Myocyte (in vitro differentiated cells): ENCODE data around the gene STPG4. TPM values are rescaled to one million over a fixed set of nuclear protein-coding genes. Genes with fewer than 3 reads are reported as not detected.
"Not testable (repeated sequence)": the region's sequence is repeated elsewhere in the genome, so short reads cannot be mapped to it uniquely, and the experiment has no call there.

Experiments
- DNase-seq: peaks from one replicate; pipeline ENCODE4 v3.0.0-alpha.2; 2012; ENCODE audit warnings: low read depth
- total RNA-seq: library from RNA; depleted of rRNA; stranded (reverse); fragments of >200 nt; gene quantifications from 2 replicates; pipeline ENCODE4 v1.2.3, GENCODE V29; 2014

The STPG4 gene
- total RNA-seq, 1 donor from 2014 or later: 0.24 TPM

DNA sequence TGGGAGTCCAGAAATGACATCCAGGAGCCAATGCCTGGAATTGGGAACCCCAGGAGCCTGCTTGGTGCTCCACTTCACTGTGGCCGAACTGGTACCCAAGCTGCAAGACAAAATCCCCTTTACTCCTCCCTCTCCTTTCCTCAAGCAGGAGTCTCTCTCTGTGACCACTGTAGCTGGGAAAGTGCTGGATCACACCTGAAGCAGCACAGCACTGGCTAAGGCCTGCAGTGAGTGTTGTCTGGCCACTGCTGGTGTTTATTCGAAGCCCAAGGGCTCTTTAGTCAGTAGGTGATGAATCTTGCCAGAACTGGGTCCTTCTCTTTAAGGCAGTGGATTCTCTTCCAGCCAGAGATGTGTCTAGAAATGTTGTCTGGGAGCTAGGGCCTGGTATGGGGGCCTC, 26.4 kb downstream of the STPG4 start:
- no peak for DNase-seq

DNA sequence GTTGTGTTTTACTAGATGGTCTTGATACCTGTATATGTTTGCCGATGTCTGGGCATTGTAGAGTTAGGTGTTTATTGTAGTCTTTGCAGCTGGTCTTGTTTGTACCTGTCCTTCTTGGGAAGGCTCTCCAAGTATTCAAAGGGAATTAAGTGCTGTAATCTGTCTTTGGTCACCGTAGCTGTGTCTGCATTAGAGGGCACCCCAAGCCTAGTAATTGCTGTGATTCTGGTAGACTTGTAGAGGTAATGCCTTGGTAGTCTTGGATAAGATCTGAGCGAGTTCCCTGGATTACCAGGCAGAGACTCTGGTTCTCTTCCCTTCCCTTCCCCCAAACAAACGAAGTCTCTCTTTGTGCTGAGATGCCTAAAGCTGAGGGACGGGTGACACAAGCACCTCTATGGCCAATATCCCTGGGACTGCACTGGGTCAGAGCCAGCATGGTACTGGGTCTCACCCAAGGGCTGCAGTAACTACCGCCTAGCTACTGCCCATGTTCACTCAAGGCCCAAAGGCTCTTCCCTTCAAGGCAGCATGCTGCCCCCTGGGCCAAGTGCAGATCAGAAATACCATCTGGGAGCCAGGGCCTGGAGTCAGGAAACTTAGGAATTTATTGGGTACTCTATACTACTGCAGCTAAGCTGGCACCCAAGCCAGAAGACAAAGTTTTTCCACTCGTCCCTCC, 27.1 kb downstream of the STPG4 start:
- no peak for DNase-seq

DNA sequence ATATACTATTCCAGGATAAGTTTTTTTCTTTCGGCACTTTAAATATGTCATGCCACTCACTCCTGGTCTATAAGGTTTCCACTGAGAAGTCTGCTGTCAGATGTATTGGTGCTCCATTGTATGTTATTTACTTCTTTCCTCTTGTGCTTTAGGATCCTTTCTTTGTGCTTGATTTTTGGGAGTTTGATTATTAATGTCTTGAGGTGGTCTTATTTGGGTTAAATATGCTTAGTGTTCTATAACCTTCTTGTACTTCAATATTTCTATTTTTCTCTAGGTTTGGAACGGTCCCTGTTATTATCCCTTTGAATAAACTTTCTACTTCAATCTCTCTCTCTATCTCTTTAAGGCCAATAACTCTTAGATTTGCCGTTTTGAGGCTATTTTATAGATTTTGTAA, 28.3 kb downstream of the STPG4 start:
- no peak for DNase-seq

GRCh38 chr2:47124740-47125139, 30.4 kb downstream of the STPG4 start:
- DNase-seq: not testable (repeated sequence)

GRCh38 chr2:47120424-47120823, 34.7 kb downstream of the STPG4 start:
- not testable (repeated sequence) for DNase-seq

- peak; percentile 17 for DNase-seq
These were observed 36.1 kb downstream of the STPG4 start for GRCh38 chr2:47119001-47119400.

- DNase-seq: peak; percentile 12
These were observed 36.5 kb downstream of the STPG4 start for GRCh38 chr2:47118581-47118980.

- no peak for DNase-seq
These were observed 42.3 kb downstream of the STPG4 start for GRCh38 chr2:47112665-47113435.

- DNase-seq: no peak
These were observed 45.4 kb downstream of the STPG4 start for GRCh38 chr2:47109680-47110079.

GRCh38 chr2:47109007-47109375, 46.1 kb downstream of the STPG4 start:
- no peak for DNase-seq

- DNase-seq: not testable (repeated sequence)
These were observed 46.7 kb downstream of the STPG4 start for GRCh38 chr2:47108267-47109006.

- not testable (repeated sequence) for DNase-seq
These were observed 47.9 kb downstream of the STPG4 start for GRCh38 chr2:47107201-47107600.

- DNase-seq: not testable (repeated sequence)
These were observed 48.9 kb downstream of the STPG4 start for GRCh38 chr2:47106231-47106630.

DNA sequence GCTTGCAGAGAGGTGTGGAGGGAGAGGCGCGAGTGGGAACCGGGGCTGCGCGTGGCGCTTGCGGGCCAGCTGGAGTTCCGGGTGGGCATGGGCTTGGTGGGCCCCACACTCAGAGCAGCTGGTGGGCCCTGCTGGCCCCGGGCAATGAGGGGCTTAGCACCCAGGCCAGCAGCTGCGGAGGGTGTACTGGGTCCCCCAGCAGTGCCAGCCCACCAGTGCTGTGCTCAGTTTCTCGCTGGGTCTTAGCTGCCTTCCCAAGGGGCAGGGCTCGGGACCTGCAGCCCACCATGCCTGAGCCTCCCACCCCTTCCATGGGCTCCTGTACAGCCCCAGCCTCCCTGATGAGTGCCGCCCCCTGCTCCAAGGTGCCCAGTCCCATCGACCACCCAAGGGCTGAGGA, 55.4 kb downstream of the STPG4 start:
- DNase-seq: not testable (repeated sequence)

DNA sequence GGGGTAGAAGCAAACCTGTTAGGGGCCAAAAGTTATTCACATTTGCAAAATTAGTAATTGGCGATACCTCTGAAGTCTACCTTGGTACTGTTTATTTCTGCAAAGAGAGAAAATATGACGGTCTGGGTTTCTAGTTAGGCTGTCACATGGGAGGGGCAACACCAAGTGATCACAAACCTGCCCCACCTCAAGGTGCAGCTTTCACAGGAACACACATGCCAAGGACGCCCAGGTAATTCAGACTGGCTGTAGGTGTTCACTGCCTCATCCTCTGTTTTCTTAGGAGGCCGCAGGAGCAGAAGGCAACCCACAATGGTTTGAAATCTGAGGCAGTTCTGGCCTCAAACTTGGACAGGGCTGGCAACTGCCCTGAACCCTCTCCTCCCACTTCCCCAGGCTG, 56.2 kb downstream of the STPG4 start:
- no peak for DNase-seq

GRCh38 chr2:47097563-47097962, 57.5 kb downstream of the STPG4 start:
- no peak for DNase-seq

DNA sequence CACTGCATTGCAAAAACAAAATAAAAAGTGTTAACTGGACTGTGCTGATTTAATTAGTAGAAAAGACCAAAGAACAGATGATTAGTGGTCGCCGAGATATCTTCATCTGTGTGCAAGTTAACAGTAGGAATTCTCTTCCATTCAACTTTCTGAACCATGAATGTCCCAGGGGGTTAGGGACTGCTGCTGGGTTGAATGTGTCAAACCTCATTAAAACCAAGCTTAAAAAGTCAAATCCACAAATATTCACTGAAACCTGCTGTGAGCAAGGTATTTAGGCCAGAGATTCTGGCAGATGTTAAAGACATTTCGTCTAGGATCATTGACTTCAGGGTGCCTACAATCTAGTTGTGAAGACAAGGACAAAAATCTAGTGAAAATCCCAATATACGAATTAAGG, 58.7 kb downstream of the STPG4 start:
- DNase-seq: no peak

DNA sequence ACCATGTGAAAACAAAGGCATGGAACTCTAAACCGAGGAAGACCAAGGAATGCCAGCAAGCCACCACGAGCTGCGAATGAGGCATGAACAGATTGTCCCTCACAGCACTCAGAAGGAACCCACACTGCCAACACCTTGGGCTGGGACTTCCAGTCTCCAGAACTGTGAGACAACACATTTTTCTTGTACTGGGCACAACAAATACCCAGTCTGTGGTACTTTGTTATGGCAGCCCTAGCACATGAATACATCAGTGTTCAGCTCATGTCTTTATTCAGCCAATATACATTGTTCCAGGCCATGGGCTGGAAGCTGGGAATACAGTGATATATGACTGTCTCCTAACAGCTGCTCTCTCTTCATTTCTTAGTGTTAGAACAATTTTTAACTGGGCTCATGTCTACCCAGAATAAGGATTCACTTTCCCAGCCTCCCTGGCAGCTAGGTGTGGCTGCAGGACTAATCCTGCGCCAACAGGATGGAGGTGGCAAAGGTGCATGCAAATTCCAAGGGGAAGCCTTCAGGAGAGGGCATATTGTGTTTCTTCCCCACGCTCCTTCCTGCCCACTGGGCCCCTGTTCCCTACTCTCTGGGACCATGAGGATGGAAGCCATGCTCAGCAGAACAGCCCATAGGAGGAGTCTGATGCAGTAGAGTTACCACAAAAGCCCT, 59.6 kb downstream of the STPG4 start:
- DNase-seq: no peak

- no peak for DNase-seq
These were observed 60.5 kb downstream of the STPG4 start for GRCh38 chr2:47094511-47095142.

DNA sequence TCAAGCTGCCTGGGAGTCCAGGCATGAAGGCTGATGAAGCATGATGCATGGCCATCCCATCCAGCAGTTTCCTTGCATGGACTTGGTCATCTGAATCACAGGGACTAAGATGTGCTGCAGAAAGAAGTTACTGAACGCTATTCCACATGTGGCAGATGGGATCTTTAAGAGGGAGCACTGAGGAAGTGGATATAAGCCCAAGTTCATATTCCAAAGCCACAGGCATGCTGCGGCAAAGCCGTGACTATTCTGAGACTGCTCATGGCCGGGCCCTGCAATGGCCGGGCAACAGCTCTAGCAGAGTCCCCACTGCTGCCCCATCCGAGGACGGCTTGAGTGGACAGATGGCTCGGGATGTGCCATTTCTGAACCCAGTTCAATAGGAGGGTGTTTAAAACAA, 61.5 kb downstream of the STPG4 start:
- DNase-seq: peak; percentile 33

DNA sequence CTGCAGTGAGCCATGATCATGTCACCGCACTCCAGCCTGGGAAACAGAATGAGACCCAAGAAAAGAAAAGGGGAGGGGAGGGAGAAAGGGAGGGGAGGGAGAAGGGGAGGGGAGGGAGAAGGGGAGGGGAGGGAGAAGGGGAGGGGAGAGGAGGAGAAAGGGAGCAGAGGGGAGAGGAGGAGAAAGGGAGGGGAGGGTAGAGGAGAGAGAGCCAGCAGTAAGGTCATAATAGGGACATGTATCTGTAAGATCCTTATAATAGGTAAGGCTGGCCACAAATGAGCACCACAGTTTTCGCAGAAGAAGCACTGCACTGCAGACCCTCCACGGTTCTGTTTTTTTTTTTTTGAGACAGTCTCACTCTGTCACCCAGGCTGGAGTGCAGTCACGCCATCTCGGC, 62.6 kb downstream of the STPG4 start:
- no peak for DNase-seq
